Omental fat pad (tissue), 4 donors: ENCODE results near the gene CYP11A1. TPM values are rescaled to one million over a fixed set of nuclear protein-coding genes. Genes with fewer than 3 reads are reported as not detected.

Experiments used
- ATAC-seq: fragments of 150-250 bp; one replicate; pipeline ENCODE4 v1.9.1; 2016; ENCODE audit warnings: mild to moderate bottlenecking, moderate library complexity; ENCODE audit not compliant: low FRiP score
- DNase-seq: peaks from one replicate; pipeline ENCODE4 v3.0.0-alpha.2; 2019; ENCODE audit warnings: low spot score
- CTCF ChIP-seq, 3 donors: fragments of 450-650 bp; IDR thresholded peaks; one replicate each; pipeline ENCODE4 v1.5.1; 2016 to 2017; ENCODE audit warnings: antibody characterized with exemption in 3 of 3, mild to moderate bottlenecking in 3 of 3, moderate library complexity in 2 of 3
- total RNA-seq, 4 donors: library from RNA; depleted of rRNA; stranded (reverse); fragments of >200 nt; gene quantifications; one replicate each; pipeline ENCODE4 v1.1.0, GENCODE V29; 2016

Gene CYP11A1
- total RNA-seq, 4 donors from 2014 or later = 1.3 to 4.8 (median 1.4) TPM

- ATAC-seq (no peak), DNase-seq (peak; percentile 47)
- TF ChIP-seq CTCF (IDR thresholded peaks at IDR 0.05) = peak in 1 of 3 donors; percentile 10
Measured at GRCh38 chr15:74320352-74321247, 46.8 kb downstream of the CYP11A1 start.

- no peak for DNase-seq
- TF ChIP-seq CTCF (IDR thresholded peaks at IDR 0.05) = no peak
- ATAC-seq = no peak
Measured at GRCh38 chr15:74319596-74320351, 47.7 kb downstream of the CYP11A1 start.

GRCh38 chr15:74319138-74319460, 48.3 kb downstream of the CYP11A1 start:
- no peak for ATAC-seq
- no peak for DNase-seq
- no peak for TF ChIP-seq CTCF (IDR thresholded peaks at IDR 0.05)

GRCh38 chr15:74318376-74319137, 48.9 kb downstream of the CYP11A1 start:
- ATAC-seq = no peak
- no peak for DNase-seq
- no peak for TF ChIP-seq CTCF (IDR thresholded peaks at IDR 0.05)

GRCh38 chr15:74317820-74318375, 49.5 kb downstream of the CYP11A1 start:
- ATAC-seq (no peak), DNase-seq (no peak)
- no peak for TF ChIP-seq CTCF (IDR thresholded peaks at IDR 0.05)

GRCh38 chr15:74316141-74316540, 51.3 kb downstream of the CYP11A1 start:
- ATAC-seq = no peak
- DNase-seq = no peak
- TF ChIP-seq CTCF (IDR thresholded peaks at IDR 0.05) = no peak
